SK-MEL-5 (cell line): ENCODE data around the gene FAM193B. TPM values are rescaled to one million over a fixed set of nuclear protein-coding genes. Genes with fewer than 3 reads are reported as not detected.

Experiments used
- DNase-seq: peaks from one replicate; pipeline ENCODE4 v3.0.0-alpha.2; 2016; ENCODE audit warnings: low read depth, low spot score
- in situ Hi-C: cut with HindIII; loops from 2 replicates; pipeline ENCODE4 v1.10.0; 2016; ENCODE audit warnings: low sequenced_read_pairs, high pct_unique_total_duplicates, low pct_unique_long_range_greater_than_20kb
- total RNA-seq: library from RNA; depleted of rRNA; stranded (reverse); fragments of >200 nt; shearing (Covaris generic); gene quantifications from 2 replicates; pipeline ENCODE4 v1.2.3, GENCODE V29; 2014

Gene FAM193B
- total RNA-seq, 1 experiment from 2014 or later = 11.4 TPM

DNA sequence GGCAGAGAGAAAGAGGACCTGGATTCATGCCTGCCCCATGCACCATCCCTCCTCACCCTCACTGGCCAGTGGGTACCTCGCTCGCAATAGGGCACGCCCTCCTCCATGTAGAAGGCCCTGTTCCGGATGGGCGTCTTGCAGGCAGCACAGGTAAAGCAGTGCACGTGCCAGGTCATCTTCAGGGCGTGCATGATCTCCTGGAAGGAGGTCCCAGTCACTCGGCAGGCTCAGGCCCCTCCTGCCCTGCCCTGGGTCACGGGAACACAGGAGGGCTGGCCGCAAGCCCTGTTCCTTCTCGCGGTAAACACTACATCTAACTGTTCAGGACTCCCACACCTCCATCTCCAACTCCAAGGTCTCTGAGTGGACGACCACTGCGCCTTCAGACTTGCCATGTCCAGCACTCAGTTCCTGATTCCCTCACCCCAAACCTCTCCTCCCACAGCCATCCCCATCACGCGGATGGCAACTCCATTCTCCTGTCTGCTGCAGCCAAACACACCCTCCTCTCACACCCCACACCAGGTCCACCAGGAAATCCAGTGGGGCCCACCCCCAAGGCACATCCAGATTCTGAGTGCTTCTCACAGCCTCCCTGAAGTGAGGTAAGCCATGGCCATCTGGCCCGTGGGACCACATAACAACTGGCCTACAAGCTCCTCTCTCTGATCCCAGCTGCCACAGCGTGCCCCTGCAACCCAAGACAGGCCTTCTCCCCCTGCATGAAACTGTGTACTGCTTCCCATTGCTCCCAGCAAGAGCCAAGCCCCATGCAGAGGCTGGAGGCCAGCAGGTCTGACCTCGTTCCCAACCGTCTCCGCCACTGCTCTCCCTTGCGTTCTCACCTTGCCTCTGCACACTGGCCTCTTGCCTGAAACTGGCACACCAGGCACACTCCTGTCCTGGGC, 70.1 kb downstream of the FAM193B start:
- in situ Hi-C loops = no loop called here
- no peak for DNase-seq

DNA sequence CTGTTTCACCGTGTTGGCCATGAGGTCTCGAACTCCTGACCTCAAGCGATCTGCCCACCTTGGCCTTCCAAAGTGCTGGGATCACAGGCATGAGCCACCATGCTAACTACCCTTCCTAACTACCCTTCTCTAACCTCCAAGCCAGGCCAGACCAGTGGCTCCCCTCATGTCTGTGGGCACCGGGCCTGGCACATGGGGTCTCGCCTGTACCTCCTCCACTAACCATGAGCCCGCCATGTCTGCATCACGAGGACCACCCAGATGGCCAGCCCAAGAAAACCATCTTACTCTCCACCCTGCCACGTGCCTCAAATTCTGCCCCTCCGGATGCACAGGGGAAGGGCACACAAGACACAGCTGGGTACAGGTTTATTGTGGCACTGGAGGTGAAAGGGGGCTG, 71.3 kb downstream of the FAM193B start:
- no peak for DNase-seq
- in situ Hi-C loops = no loop called here

DNA sequence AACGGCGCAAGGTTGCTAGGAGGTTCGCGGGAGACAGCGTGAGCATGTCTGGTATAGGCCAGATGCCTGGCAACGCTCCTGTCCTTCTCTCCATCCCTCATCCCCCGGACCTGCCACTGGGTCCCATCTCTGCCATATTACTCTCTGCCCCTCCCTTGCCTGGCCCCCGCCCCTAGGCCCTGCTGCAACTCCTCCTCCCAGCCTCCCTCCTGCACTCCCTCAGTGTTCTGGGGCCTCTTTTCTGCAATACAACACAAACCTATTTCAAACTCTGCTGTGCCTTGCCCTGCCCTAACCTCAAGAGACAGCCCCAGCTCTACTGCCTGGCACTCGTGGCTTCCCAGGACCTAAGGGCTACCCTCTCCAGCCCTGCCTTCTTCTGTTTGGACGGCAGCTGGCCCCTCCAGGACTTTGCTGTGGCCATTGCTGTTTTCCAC, 72.0 kb downstream of the FAM193B start:
- DNase-seq = no peak
- in situ Hi-C loops = no loop called here

DNA sequence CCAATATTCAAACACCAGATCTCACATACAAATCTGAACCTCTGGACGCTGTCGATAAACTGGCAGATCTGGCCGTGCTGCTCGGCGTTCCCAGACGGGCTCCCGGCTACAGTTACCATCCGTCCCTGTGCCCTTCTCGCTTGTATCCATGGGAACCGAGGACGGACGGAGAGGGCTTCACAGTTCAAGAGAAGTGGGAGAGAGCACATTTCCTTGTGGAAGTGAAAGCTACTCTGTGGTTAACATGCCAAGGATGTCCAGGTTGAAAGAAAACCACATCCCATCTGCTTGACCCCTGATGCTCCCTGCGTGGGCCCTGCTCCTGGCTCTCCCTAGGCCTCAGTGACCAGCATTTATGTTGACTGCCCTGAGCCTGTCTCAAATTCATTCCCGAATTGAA, 74.6 kb downstream of the FAM193B start:
- no peak for DNase-seq
- in situ Hi-C loops = no loop called here

DNA sequence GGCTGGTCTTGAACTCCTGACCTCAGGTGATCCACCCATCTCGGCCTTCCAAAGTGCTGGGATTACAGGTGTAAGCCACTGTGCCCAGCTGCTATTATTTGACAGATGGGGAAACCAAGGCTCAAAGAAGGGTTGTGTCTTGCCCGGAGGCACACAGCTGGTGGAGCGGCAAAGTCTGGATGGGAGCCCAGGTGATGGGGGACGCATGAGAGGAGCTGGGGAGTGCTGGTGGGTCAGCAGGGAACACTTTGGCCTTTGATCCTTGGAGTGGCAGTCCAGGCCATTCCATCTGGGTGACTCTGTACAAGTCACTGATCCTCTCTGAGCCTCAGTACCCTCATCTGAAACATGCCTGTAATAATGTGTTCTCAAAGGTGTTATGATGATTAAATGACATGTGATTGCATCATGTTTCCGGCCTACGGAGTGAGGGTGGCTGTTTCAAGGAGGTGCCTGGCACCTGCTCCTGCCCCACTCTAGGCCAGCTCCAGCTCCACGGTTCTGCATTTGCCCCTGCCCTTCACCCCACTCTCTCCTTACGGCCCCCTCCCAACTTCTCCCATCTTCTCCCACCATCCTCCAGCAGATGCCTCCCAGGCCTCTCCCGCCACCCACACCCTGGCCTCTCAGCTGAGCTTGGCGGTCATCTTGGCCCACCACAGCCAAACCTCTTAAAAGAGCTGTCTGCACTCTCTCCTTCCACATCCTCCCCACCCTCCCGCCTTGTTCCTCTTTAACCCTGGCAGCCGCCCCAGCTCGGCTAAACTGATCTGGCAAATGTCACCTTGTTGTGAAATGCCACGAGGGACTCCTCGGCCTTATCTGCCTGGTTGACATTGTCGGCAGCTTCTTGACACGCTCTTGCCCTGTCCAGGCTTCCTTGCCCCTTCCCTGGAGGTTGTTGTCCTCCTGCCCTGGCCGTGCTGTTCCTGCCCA, 75.4 kb downstream of the FAM193B start:
- no peak for DNase-seq
- in situ Hi-C loops = no loop called here

DNA sequence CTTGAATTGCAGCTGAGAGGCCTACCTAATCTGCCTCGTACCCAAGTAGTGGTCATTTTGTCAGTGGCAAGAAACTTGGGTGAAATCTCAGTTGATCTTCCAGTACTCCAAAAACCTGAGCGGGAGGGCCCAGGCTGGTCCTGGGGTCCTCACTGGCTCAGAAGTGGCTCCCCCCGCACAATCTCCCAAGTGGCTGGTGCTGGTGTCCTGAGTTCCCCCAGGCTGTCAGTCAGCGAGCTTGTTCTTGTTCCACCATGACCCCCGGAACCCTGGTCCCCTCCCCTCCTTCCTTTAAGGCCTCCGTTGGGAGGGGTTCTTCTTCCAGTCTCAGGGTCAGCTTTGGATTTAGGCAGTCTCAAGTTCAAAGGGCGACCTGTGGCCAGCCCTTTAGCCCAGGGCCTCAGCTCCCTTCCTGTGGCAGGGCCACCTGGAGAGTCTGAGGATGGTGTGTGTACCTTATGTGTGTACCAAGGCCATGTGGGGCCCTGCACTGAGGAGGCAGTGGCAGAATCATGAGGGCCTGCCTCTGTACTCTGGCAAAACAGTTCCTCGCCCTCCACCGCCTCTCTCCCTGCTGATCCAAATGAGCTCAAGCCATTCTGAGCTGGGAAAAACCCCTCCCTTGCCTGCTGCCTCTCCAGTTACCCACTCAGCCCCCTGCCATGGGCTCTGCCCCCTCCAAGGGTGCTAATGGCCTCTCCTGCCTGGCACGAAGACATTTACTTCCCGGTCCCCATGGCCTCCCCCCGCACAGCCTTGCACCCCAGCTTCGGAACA, 76.5 kb downstream of the FAM193B start:
- in situ Hi-C loops = no loop called here
- DNase-seq = no peak

- in situ Hi-C loops = no loop called here
- DNase-seq = no peak
Measured at GRCh38 chr5:177476531-177477233, 77.7 kb downstream of the FAM193B start.

GRCh38 chr5:177475563-177476427, 78.6 kb downstream of the FAM193B start:
- no peak for DNase-seq
- in situ Hi-C loops = no loop called here

- in situ Hi-C loops = no loop called here
- DNase-seq = no peak
Measured at GRCh38 chr5:177474846-177475562, 79.4 kb downstream of the FAM193B start.

GRCh38 chr5:177474002-177474476, 80.3 kb downstream of the FAM193B start:
- in situ Hi-C loops = no loop called here

GRCh38 chr5:177473443-177474001, 80.8 kb downstream of the FAM193B start, which contains the start of gene DBN1:
DBN1 (minus strand) TSS chr5:177473634; CDS start chr5:177473521, 113 bp downstream.
- in situ Hi-C loops = no loop called here
- DNase-seq = peak; percentile 41

More at GRCh38 chr5:177474002-177474476, 80.3 kb downstream of the FAM193B start:
- DNase-seq = no peak

DNA sequence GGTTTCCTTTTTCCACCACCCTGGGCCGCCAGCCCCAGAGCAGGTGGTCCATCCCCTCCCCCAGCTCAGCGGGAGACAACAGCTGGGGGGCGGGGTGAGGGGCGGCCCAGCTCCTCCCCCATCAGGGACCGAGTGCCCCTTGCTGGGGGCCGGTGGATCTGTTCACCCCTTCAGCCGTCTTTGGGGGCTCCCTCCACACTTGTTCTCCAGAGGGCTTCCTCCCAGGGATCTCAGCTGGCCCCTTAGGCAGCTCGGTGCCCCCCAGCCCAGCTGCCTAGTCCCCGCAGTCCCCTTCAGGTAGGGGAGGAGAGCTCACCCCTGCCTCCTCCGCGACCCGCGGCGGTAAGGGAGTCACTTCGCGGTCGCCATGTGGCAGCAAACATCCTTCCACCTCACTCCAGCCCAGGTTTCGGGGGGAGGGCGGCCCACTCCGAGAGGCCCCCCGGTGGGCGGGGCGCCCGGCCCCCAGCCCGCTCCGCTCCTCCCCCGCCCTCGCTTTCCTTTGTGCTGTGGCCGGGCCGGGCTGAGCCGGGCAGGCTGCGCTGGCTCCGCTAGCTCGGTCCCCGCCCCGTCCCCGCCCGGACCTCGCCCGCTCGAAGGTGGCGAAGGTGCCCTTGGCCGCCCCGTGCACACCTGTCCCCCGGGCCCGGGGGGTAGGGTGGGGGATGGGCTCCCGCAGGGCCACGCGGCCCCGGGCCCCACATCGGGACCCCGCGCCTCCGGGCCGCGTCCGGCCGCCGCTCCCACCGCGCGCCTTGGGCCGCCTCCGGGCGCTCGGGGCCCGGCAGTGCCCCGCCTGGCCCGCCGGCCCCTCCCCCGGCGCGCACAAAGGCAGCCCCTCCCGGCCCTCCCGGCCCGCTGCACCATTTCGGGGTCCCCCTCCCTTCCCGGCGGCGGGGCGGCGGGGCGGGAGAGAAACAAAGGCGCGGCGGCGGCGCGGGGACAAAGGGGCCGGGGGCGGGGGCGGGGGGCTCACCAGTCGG, 81.6 kb downstream of the FAM193B start:
- in situ Hi-C loops = no loop called here
- DNase-seq = no peak

DNA sequence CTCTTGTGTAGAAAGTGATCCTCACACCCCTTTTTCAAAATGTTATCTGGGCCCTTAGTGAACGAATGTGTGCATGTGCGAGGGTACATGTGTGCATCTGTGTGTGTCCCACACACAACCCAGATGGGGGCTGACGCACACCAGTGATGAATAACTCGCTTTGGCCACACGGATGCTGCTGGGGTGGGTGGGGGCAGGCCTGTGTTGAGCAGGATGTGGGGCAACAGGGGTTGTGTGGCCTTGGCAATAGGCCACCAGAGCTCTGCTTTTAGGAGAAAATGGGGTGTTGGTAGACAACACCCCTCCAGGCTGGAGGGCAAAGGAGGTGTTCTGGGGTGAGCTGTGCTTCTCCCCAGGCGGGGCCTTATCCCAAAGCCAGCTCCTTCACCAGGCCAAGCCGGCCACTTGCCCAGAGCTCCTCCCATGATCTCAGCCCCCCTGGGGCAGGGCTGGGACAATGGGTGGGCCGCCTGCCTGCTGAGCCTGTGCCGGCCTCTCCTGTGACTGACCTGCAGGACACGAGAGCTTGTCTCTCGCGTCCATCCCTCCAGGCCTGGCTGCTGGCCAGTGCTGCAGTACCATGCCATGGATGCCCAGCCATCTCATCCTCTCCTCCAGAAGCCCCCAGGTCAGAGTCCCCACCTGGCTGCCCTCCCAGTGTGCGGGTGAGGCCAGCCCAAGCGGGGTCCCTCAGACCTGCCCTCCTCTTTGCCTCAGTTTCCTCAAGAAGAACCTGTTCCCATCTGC, 82.6 kb downstream of the FAM193B start:
- DNase-seq = no peak
- in situ Hi-C loops = no loop called here
